SH-SY5Y (cell line): Measurements from ENCODE around the gene ZCCHC24.

Source experiments
- GATA2 ChIP-seq: IDR thresholded peaks from 2 replicates; pipeline ENCODE4 v1.6.1; 2011; ENCODE audit warnings: mild to moderate bottlenecking, low read depth, low read length
- GATA3 ChIP-seq: IDR thresholded peaks from 2 replicates; pipeline ENCODE4 v1.6.1; 2011; ENCODE audit warnings: low read depth, mild to moderate bottlenecking, low read length, moderate library complexity

GRCh38 chr10:79381804-79382221 lies 63.6 kb downstream of the ZCCHC24 start:
- TF ChIP-seq GATA3, result no peak
- TF ChIP-seq GATA2, result no peak
